NCI-H524 treated with DMSO at 0.1 percent for 48 hours (cell line): Measurements from ENCODE around the gene CHTF8.

Experiments used
- DNase-seq: peaks from one replicate; lab custom pipeline; 2025; lab: John Stamatoyannopoulos, UW

CHTF8 gene

GRCh38 chr16:69084289-69084688 lies 48.1 kb downstream of the CHTF8 start:
- DNase-seq: no peak

GRCh38 chr16:69083306-69083941 lies 49.0 kb downstream of the CHTF8 start:
- DNase-seq: no peak

DNA sequence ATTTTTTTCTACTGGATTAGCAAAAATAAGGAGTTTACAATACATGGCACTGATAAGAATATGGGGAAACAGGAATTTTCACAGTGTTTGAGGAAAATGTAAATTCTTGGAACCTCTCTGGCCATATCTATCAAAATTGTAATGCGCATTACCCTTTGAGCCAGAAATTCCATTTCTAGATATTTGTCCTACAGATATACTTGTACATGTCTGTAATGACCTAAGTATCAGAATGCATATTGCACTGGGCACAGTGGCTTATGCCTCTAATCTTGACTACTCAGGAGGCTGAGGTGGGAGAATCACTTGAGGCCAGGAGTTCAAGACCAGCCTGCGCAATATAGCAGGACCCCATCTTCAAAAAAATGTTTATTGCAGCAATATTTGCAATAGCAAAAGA lies 52.7 kb downstream of the CHTF8 start:
- DNase-seq: no peak

- no peak for DNase-seq
Measured at GRCh38 chr16:69078073-69078472, 54.3 kb downstream of the CHTF8 start.

DNA sequence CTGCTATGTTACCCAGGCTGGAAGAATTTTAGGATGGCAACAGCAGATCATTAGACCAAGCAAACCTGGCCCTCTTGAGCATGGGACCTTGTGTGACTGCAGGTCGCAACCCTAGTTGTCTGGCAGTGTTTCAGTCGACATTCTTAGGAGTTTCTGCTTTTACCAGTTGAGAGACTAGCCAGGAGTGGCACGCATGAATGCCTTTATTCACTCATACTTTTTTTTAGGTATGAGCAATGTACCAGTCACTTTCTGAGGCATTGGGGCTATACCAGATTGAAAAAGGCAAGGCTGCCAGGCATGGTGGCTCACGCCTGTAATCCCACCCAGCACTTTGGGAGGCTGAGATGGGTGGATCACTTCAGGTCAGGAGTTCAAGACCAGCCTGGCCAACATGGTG lies 55.1 kb downstream of the CHTF8 start:
- no peak for DNase-seq

- DNase-seq: no peak
Measured at GRCh38 chr16:69073181-69073702, 59.1 kb downstream of the CHTF8 start.

DNA sequence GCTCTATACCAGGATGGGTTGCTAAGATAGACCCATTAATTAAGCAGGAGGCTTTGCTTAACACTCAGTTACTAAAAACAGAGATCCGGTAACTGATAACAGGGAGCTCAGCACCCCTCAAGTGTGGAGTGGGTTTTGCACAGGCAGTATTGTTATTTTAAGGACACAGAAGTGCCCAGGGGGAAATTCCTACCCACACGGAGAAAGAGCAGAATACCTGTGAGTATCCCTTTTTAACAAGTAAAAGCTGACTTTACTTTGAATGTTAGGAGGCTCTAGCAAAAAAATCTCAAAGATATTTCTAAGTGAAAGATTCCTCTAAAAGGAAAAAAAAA lies 59.8 kb downstream of the CHTF8 start:
- no peak for DNase-seq

- DNase-seq: no peak
Measured at GRCh38 chr16:69071036-69071435, 61.4 kb downstream of the CHTF8 start.

- DNase-seq: no peak
Measured at GRCh38 chr16:69069504-69069903, 62.9 kb downstream of the CHTF8 start.
